Cerebellar cortex (tissue), 1 donor: ENCODE data around the gene KLHL15.
"Not testable (repeated sequence)": the region's sequence is repeated elsewhere in the genome, so short reads cannot be mapped to it uniquely, and the experiment has no call there.

ENCODE experiments used
- DNase-seq: peaks from one replicate; pipeline ENCODE4 v3.0.0-alpha.2; 2015; ENCODE audit warnings: low spot score

The KLHL15 gene, protein sequence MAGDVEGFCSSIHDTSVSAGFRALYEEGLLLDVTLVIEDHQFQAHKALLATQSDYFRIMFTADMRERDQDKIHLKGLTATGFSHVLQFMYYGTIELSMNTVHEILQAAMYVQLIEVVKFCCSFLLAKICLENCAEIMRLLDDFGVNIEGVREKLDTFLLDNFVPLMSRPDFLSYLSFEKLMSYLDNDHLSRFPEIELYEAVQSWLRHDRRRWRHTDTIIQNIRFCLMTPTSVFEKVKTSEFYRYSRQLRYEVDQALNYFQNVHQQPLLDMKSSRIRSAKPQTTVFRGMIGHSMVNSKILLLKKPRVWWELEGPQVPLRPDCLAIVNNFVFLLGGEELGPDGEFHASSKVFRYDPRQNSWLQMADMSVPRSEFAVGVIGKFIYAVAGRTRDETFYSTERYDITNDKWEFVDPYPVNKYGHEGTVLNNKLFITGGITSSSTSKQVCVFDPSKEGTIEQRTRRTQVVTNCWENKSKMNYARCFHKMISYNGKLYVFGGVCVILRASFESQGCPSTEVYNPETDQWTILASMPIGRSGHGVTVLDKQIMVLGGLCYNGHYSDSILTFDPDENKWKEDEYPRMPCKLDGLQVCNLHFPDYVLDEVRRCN

GRCh38 chrX:24027086-24027485 is at the start of gene KLHL15:
Gene KLHL15 (minus strand): TSS chrX:24027186. CDS start chrX:24006693, 20,493 bp downstream.
- no peak for DNase-seq

- no peak for DNase-seq
These were observed 42.9 kb upstream of the KLHL15 start for GRCh38 chrX:24069877-24070276.

DNA sequence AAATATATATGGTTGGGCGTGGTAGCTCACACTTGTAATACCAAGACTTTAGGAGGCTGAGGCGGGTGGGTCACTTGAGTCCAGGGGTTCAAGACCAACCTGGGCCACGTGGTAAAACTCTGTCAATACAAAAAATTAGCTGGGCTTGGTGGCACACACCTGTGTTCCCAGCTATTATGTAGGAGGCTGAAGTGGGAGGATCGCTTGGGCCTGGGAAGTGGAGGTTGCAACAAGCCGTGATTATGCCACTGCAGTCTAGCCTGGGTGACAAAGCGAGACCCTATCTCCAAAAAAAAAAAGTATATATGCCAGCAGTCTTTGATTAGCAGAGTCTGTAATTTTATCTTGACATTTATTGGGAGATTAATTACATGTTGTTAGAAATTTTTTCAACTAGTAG is 36.5 kb upstream of the KLHL15 start:
- DNase-seq = no peak

DNA sequence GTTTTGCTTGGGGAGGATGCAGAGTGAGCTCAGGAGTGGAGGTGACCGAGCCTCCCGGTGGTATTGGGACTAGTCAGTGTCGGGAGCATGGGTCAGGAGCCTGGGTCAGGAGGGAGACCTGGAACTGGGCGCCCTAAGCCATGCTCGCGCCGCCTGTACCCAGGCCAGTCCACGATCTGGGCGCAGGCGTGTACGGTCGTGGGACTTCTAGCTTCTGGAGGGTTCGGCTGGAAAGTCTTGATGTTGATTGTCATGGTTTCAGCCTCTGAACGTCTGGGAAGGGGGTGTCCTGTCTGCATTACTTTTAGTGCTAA is 28.0 kb upstream of the KLHL15 start:
- no peak for DNase-seq

- peak; percentile 96 for DNase-seq
These were observed 27.4 kb upstream of the KLHL15 start, which contains the start of gene EIF2S3 for GRCh38 chrX:24054182-24055042. Gene EIF2S3 (plus strand): TSS chrX:24054956. CDS start chrX:24054969, 13 bp downstream.

GRCh38 chrX:24050522-24051318 is 23.7 kb upstream of the KLHL15 start:
- DNase-seq = not testable (repeated sequence)

DNA sequence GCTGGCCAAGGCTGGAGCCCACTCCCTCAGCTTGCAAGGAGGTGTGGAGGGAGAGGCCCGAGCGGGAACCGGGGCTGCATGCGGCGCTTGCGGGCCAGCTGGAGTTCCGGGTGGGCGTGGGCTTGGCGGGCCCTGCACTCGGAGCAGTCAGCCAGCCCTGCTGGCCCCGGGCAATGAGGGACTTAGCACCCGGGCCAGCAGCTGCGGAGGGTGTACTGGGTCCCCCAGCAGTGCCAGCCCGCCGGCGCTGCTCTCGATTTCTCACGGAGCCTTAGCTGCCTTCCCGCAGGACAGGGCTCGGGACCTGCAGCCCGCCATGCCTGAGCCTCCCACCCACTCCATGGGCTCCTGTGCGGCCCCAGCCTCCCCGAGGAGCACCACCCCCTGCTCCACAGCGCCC is 22.7 kb upstream of the KLHL15 start:
- DNase-seq = not testable (repeated sequence)

DNA sequence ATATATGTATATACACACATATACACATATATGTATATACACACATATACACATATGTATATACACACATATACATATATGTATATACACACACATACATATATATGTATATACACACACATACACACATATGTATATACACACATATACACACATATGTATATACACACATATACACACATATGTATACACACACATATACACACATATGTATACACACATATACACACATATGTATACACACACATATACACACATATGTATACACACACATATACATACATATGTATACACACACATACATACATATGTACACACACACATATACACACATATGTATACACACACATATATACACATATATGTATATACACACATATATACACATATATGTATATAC is 19.1 kb upstream of the KLHL15 start:
- DNase-seq = not testable (repeated sequence)

DNA sequence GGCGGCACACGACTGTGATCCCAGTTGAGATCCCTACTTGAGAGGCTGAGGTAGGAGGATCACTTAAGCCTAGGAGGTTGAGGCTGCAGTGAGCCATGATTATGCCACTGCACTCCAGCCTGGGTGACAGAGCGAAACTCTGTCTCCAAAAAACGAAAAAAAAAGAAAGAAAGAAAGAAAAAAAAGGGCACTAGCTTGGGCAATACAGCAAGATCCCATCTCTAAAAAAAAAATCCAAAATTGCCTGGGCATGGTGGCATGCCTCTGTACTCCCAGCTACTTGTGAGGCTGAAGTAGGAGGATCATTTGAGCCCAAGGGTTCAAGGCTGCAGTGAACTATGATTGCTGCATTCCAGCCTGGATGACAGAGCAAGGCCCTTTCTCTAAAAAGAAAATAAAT is 10.7 kb upstream of the KLHL15 start:
- DNase-seq = no peak

DNA sequence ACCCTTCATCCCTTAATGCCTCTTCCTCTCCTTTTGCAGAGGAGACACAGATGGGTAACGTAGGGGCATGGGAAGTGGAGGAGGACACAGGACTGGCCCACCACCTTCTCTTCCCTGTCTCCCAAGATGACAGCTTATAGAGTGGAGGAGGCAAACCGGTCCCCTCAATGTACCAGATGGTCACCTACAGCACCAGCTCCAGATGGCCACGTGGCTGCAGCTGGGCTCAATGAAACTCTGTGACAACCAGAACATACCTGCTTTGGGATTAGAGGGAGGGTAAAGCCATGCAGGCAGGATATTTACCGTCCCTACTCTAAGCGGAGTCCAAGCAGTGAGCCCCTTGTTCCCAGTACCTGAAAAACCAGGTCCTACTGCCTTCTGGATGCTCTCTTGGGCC is 7.5 kb upstream of the KLHL15 start:
- DNase-seq = no peak

- DNase-seq = no peak
These were observed 3.6 kb upstream of the KLHL15 start for GRCh38 chrX:24030597-24030996.

GRCh38 chrX:24027985-24028384 is 999 bp upstream of the KLHL15 start:
- DNase-seq = no peak

- peak; percentile 27 for DNase-seq
These were observed 554 bp downstream of the KLHL15 start for GRCh38 chrX:24026432-24026831.

- peak; percentile 46 for DNase-seq
These were observed 1.1 kb downstream of the KLHL15 start for GRCh38 chrX:24025741-24026403.

GRCh38 chrX:24024819-24025740 is 1.9 kb downstream of the KLHL15 start:
- DNase-seq = peak; percentile 71

- DNase-seq = peak; percentile 23
These were observed 2.9 kb downstream of the KLHL15 start for GRCh38 chrX:24023972-24024669.

DNA sequence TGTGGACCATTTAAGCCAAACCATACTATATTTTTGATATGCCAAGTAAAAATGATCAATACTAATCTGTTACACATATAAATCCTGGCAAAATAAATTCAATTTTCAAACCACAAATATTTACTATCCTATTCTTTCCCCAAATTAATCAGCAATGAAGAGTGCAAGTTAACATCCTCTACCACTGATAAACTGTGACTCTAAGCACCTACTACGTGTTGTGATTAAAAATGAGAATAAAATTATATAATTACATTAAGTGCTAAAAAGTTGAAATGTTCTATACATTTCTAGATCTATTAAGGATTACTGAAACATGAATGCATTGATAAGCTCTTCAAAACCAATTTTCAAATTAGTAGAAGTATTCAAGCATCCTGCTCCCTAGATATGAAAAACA is 3.4 kb downstream of the KLHL15 start:
- no peak for DNase-seq

GRCh38 chrX:24020306-24020876 is 6.6 kb downstream of the KLHL15 start:
- DNase-seq = no peak

DNA sequence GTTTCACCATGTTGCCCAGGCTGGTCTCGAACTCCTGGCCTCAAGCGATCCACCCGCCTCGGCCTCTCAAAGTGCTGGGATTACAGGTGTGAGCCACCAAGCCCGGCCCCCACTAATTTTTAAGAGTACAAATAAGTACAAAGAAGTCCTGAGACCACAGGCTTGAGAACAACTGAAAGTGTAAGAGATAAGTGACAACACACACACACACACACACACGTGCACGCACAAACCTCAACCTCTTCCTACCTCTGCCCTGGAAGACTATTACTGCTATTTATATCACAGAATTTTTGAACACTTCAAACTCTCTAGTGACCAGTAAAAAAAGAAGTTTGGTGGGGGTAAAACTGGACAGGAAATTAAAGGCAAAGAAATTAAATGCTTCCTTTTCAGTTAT is 7.5 kb downstream of the KLHL15 start:
- DNase-seq = no peak
